GM19395 (cell line): ENCODE measurements around the gene SNX27.
"Not testable (repeated sequence)": the region's sequence is repeated elsewhere in the genome, so short reads cannot be mapped to it uniquely, and the experiment has no call there.

Experiments used
- ATAC-seq: cut with Tn5 transposase; IDR thresholded peaks from one replicate; pipeline ENCODE4 v1.9.1; 2021; ENCODE audit warnings: mild to moderate bottlenecking, moderate library complexity; ENCODE audit not compliant: unreplicated experiment

The SNX27 gene

DNA sequence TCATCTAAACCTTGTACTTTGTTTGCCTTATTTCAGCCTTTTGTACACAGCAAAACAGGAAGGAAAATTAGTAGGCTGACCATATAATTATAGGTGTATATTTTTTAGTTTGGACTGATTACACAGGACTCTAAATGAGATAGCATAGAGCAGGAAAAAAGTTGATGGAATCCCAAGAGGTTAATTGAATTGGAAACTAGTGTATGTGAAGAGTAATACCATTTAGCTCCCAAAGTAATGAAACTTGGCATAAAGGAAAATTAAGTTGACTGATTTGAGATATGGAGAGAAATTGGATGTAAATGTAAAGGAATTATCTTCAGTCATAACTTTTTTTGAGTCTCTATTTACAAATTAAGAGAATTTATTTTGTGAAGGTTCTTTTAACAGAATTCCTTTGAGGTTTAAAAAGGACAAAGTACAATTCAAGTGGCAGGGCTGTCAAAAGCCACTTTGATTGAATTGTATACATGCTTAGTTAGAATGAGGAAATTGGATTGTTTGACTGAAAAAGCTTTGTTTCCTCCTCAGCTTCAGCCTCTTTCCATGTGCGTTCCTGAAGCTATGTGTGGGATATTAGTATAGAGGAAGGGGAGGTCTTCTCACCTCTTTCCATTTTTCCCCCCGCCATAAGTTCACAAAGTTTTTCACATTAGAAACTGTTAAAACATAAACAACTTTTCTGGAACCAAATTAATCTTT is 26.4 kb downstream of the SNX27 start:
- no peak for ATAC-seq

GRCh38 chr1:151638812-151639211 is 27.0 kb downstream of the SNX27 start:
- no peak for ATAC-seq

- no peak for ATAC-seq
Measured at GRCh38 chr1:151639466-151639865, 27.6 kb downstream of the SNX27 start.

DNA sequence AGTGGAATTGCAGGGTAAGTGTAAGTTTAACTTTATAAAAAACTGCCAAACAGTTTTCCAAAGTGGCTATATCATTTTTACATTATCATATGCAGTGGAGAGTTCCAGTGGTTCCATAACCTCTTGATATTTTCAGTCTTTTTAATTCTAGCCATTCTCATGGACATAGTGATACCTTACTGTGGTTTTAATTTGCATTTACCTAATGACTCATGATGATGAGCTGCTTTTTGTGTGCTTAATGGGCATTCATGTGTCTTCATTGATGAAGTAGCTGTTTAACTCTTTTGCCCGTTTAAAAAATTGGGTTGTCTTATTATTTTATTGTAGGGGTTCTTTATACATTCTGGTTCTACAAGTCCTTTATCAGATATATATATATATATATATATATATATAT is 29.4 kb downstream of the SNX27 start:
- no peak for ATAC-seq

DNA sequence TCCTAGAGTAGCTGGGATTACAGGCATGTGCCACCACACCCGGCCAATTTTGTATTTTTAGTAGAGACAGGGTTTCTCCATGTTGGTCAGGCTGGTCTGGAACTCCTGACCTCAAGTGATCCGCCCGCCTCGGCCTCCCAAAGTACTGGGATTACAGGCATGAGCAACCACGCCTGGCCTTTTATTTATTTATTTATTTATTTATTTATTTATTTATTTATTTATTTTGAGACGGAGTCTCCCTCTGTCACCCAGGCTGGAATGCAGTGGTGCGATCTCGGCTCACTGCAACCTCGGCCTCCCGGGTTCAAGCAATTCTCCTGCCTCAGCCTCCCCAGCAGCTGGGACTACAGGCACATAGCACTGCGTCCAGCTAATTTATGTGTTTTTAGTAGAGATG is 31.2 kb downstream of the SNX27 start:
- not testable (repeated sequence) for ATAC-seq

GRCh38 chr1:151644001-151644400 is 32.2 kb downstream of the SNX27 start:
- ATAC-seq, result no peak

GRCh38 chr1:151653397-151653796 is 41.5 kb downstream of the SNX27 start:
- ATAC-seq, result no peak

GRCh38 chr1:151655371-151655770 is 43.5 kb downstream of the SNX27 start:
- no peak for ATAC-seq

- ATAC-seq, result no peak
Measured at GRCh38 chr1:151661751-151662150, 49.9 kb downstream of the SNX27 start.

GRCh38 chr1:151668090-151668489 is 56.2 kb downstream of the SNX27 start:
- no peak for ATAC-seq

DNA sequence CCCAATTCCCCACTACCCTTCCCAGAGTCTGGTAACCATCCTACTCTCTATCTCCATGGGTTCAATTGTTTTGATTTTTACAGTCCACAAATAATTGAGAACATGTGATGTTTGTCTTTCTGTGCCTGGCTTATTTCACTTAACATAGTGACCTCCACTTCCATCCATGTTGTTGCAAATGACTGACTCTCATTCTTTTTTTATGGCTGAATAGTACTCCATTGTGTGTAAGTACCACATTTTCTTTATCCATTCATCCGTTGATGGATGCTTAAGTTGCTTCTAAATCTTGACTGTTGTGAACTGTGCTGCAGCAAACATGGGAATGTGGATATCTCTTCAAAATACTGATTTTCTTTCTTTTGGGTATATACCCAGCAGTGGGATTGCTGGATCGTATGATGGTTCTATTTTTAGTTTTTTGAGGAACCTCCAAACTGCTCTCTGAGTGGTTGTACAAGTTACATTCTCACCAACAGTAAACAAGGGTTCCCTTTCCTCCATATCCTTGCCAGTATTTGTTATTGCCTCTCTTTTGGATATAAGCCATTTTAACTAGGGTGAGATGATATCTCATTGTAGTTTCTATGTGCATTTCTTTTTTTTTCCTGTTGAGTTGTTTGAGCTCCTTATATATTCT is 58.3 kb downstream of the SNX27 start:
- ATAC-seq, result not testable (repeated sequence)

GRCh38 chr1:151673407-151673806 is 61.6 kb downstream of the SNX27 start:
- no peak for ATAC-seq

GRCh38 chr1:151680391-151680790 is 68.5 kb downstream of the SNX27 start:
- no peak for ATAC-seq

- no peak for ATAC-seq
Measured at GRCh38 chr1:151680826-151681225, 69.0 kb downstream of the SNX27 start.

- no peak for ATAC-seq
Measured at GRCh38 chr1:151681923-151682322, 70.1 kb downstream of the SNX27 start.

GRCh38 chr1:151682901-151683300 is 71.1 kb downstream of the SNX27 start:
- not testable (repeated sequence) for ATAC-seq

DNA sequence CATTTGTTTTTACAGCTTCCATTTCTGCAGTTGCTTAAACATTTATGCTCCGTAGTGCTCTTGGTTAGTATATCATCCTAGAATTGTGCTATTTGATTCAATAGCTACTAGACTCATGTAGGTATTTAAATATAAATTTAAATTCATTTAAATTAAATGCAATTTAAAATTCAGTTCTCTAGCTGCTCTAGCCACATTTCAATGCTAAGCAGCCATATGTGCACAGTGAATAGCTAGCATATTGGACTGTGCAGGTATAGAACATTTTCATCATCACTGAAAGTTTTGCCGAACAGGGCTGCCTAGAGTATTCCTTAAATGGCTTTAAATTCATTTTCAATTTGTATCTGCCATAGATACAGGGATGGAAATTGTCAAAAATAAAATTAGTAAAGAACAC is 72.3 kb downstream of the SNX27 start:
- ATAC-seq, result no peak

GRCh38 chr1:151686561-151686960 is 74.7 kb downstream of the SNX27 start:
- ATAC-seq, result no peak

GRCh38 chr1:151689494-151689893 is 77.6 kb downstream of the SNX27 start:
- no peak for ATAC-seq

DNA sequence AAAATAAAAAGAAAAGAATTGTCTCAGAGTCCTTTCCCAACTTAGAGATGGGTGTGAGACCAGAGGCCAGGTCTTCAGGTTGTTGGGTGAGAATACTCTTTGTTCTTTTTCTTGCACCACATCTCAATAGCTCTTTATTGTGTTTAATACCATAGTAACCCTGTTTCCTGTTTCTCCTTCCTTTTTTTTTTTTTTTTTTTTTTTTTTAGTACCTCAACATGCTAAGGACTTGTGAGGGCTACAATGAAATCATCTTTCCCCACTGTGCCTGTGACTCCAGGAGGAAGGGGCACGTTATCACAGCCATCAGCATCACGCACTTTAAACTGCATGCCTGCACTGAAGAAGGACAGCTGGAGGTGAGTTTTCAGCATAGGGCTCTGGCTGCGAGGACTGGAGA is 80.4 kb downstream of the SNX27 start:
- ATAC-seq, result no peak

DNA sequence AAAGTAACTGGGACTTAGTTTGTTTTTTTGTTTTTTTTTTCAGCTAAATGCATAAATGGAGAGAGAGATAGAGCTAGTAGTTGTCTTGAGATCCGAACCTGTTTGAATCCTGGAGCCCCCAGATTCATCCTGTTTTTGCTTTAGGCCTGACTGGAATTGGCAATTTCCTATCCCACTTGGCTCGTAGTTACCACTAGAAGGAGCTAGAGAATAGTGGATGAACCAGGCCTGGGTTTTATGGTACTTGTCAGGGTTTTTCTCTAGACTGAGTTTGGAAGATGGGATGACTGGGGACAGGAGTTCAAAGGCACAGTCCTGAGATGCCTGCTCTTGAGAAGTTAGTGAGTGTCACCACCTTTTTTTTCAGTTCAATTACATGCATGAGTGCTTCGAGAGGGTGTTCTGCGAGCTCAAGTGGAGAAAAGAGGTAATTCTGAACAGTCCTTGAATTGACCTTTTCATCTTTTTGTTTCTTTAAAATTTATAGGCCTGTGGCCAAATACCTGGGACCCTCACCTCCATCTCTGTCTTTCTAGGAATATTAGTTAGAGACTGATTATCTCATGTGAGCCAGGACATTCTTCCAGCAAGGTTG is 81.3 kb downstream of the SNX27 start:
- ATAC-seq, result no peak

DNA sequence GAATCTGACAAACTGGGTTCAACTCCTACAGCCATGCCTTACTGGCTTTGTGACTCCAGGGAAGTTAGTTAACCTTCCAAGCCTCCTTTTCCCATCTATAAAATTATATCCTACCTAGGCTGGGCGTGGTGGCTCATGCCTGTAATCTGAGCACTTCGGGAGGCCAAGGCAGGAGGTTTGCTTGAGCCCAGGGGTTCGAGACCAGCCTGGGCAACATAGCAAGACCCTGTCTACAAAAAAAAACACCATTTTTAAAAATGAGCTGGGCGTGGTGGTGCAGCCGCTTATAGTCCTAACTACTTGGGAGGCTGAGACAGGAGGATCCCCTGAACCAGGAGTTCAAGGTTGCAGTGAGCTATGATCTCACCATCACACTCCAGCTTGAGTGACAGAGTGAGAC is 89.7 kb downstream of the SNX27 start:
- no peak for ATAC-seq
